ENCODE results near the gene SLC37A4.
"Not testable (repeated sequence)": the region's sequence is repeated elsewhere in the genome, so short reads cannot be mapped to it uniquely, and the experiment has no call there.

Gene SLC37A4

DNA sequence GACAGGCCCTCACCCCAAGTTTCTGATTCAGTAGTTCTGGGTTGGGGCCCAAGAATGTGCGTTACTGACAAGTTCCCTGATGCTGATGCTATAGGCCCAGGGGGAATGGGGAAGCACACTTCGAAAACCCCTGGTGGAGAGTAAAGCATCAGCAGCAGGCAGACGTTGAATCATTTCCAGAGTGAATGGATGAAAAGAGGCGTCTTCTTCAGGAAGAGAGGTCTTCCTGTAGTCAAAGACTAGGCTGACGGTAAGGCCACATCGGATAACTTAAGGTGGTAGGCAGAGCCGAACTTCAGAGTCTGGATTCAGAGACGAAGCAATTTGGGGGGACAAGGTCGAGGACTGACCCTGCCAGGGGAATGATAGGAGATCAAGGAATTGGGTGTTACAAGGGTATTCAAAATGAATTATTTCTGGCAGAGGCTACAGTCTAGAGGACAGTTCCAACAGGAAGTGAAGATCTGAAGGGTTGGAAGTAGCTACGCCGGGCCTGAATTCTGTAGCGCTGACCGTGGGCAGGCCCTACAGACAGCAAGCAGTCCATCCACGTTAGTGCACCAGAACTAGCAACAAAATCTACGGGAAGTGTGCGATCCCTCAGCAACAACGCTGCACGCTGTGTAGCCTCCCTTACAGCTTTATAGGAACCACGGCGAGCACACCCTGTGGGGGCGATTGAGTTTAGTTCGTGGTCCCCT, 33.6 kb downstream of the SLC37A4 start:
- TF ChIP-seq, protein P1, sequence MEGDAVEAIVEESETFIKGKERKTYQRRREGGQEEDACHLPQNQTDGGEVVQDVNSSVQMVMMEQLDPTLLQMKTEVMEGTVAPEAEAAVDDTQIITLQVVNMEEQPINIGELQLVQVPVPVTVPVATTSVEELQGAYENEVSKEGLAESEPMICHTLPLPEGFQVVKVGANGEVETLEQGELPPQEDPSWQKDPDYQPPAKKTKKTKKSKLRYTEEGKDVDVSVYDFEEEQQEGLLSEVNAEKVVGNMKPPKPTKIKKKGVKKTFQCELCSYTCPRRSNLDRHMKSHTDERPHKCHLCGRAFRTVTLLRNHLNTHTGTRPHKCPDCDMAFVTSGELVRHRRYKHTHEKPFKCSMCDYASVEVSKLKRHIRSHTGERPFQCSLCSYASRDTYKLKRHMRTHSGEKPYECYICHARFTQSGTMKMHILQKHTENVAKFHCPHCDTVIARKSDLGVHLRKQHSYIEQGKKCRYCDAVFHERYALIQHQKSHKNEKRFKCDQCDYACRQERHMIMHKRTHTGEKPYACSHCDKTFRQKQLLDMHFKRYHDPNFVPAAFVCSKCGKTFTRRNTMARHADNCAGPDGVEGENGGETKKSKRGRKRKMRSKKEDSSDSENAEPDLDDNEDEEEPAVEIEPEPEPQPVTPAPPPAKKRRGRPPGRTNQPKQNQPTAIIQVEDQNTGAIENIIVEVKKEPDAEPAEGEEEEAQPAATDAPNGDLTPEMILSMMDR (conservative IDR thresholded peaks at IDR 0.05): 0 out of 2 replicates have a peak, but pooled peaks have one; percentile 16
- peak overlapping the region; percentile 79 for H3K27ac ChIP-seq

DNA sequence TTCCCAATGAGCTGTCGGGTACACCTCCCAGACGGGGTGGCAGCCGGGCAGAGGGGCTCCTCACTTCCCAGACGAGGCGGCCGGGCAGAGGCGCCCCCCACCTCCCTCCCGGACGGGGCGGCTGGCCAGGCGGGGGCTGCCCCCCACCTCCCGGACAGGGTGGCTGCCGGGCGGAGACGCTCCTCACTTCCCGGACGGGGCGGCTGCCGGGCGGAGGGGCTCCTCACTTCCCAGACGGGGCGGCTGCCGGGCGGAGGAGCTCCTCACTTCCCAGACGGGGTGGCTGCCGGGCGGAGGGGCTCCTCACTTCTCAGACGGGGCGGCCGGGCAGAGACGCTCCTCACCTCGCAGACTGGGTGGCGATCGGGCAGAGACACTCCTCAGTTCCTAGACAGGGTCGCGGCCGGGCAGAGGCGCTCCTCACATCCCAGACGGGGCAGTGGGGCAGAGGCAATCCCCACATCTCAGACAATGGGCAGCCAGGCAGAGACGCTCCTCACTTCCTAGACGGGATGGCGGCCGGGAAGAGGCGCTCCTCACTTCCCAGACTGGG, 39.1 kb downstream of the SLC37A4 start:
- H3K27ac ChIP-seq: not testable (repeated sequence)

DNA sequence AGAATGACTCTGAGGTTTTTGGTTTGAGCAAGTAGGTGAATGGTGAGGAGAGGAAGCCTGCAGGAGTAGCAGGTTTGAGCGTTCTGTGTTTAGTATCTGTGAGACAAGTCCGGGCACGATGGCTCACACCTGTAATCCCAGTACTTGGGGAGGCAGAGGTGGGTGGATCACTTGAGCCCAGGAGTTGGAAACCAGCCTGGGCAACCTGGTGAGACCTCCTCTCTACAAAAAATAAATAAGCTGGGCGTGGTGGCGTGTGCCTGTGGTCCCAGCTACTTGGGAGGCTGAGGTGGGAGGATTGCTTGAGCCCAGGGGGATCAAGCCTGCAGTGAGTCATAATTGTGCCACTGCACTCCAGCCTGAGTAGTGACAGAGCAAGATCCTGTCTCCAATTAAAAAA, 42.4 kb downstream of the SLC37A4 start:
- H3K27ac ChIP-seq: no peak overlapping the region
- TF ChIP-seq, protein P1 (conservative IDR thresholded peaks at IDR 0.05): no peak

DNA sequence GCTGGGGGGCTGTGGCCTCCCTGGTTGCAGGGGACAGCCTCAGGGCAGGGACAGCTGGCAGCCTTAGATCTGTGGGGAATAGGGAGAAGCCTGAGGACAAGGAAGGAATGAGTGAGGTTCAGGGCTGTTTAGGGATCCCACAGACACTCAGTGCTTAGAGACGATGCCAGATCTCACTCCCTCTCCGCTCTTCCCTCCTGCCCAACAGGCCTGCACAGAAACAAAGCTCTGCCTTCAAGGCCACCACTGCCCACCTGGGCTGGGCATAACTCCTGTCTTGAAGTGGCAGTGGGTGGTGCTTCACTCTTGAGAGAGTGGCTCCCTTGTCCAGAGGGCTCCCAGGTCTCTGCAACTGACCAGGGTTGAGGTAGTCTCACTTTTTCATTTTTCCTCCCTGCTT, 45.9 kb downstream of the SLC37A4 start:
- no peak overlapping the region for H3K27ac ChIP-seq
- TF ChIP-seq, protein P1 (conservative IDR thresholded peaks at IDR 0.05): no peak

DNA sequence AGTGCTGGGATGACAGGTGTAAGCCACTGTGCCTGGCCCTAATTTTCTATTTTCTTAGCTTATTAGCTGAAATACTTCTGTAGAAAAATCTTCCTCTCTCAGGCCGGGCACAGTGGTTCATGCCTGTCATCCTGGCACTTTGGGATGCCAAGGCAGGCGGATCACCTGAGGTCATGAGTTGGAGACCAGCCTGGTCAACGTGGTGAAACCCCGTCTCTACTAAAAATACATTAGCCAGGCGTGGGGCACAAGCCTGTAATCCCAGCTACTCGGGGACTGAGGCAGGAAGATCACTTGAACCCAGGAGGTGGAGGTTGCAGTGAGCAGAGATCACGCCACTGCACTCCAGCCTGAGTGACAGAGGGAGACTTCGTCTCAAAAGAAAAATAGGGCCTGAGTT, 46.3 kb downstream of the SLC37A4 start:
- not testable (repeated sequence) for H3K27ac ChIP-seq

DNA sequence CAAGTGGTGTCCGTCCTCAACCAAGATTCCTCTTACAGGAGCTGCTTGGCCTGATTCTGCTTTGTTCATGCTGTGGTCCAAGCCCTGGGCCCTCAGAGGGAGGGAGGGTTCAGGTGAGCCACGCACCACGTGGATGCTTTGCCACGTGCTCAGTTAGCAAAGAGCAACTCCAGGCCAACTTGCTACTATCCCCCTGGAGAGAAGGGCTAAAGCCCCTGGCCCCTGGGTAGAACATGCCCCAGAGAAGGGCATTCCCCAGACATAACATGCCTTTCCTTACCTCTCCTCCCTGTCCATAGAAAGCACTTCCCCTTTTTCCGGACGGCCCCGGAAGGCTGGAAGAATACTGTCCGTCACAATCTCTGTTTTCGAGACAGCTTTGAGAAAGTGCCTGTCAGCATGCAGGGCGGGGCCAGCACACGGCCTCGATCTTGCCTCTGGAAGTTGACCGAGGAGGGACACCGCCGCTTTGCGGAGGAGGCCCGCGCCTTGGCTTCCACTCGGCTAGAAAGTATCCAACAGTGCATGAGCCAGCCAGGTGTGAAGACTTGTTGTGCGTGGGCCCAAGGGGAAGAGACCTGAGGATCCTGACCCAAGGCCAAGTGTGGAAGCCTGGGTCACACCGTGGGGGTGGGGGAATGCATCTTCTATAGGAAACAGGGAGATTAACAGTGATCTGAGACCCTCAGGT, 50.3 kb downstream of the SLC37A4 start:
- TF ChIP-seq, protein P1 (conservative IDR thresholded peaks at IDR 0.05): no peak

DNA sequence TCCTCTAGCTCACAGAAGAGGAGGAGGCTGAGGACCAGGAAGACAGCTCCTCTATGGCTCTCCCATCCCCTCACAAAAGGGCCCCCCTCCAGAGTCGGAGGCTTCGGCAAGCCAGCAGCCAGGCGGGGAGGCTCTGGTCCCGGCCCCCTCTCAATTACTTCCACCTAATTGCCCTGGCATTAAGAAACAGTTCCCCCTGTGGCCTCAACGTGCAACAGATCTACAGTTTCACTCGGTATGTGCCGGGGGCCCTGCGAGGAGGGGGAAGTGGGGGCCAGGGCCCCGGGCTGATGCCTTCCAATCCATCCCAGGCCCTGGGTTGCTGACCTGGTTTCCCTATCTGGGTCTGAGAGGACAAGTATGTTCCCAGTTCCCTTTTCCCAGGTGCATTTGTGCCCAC, 51.2 kb downstream of the SLC37A4 start:
- no peak overlapping the region for H3K27ac ChIP-seq
- TF ChIP-seq, protein P1 (conservative IDR thresholded peaks at IDR 0.05): no peak

More for the DNA sequence above, 50.3 kb downstream of the SLC37A4 start:
- H3K27ac ChIP-seq: no peak overlapping the region

DNA sequence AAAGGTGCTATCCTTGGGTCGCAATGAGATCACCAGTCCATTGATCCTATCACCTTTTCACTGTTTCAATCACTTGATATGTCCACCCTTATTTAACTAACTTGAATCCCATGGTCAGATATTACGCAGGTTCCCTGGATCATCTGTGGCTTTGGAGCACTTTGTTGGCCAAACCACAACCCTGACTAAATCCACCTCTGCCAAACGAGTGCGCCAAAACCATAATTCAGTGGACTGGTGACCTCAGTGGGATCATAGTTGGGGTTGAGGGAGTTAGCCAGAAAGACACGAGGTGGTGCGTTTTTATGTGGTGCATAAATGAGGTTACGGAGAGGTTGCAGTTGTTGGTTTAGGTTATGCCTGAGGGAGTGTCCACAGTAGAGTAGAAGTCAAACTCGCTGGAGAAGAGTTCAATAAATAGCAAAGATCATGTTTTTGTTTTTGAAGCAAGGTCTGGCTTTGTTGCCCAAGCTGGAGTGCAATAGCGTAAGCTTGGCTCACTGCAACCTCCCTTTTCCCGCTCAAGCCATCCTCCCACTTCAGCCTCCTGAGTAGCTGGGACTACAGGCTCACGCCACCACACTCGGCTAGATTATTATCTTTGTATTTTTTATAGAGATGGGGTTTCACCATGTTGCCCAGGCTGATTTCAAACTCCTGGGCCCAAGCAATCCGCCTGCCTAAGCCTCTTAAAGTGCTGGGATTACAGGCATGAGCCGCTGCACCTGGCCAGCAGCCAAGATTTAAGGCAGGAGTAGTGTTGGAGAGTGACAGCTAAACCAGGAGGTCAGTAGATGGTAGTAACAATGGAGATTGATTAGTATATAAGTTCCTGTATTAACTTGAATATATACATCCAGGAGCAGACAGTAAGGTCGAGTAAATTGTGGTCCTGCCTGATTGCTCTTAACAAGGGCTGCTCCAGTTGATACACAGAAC, 54.6 kb downstream of the SLC37A4 start:
- no peak overlapping the region for H3K27ac ChIP-seq
- TF ChIP-seq, protein P1 (conservative IDR thresholded peaks at IDR 0.05): no peak

All from VCaP (cell line).